Smooth muscle cell (in vitro differentiated cells): Measurements from ENCODE around the gene DIPK1C. TPM values are rescaled to one million over a fixed set of nuclear protein-coding genes. Genes with fewer than 3 reads are reported as not detected.

ENCODE experiments used
- polyA plus RNA-seq: library from polyadenylated mRNA; unstranded; fragments of >200 nt; fragmentation: Nextera tagmentation; extraction: Ambion mirVana; gene quantifications from 2 replicates; pipeline ENCODE4 v1.2.1, GENCODE V29; 2016
- total RNA-seq: library from RNA; depleted of rRNA; stranded (reverse); fragments of >200 nt; gene quantifications from 2 replicates; pipeline ENCODE4 v1.2.3, GENCODE V29; 2014

The DIPK1C gene
- total and polyA plus RNA-seq, 2 experiments from 2014 or later = not detected

Other genes starting within 250 kb of the DIPK1C start
- 52.8 and 61.5 TPM in 2 replicates for gene CYB5A, start 165.3 kb downstream of the DIPK1C start, total RNA-seq
- gene CYB5A, start 165.3 kb downstream of the DIPK1C start, polyA plus RNA-seq = 77.6 and 83.2 TPM in 2 replicates
- not detected in 2 replicates for gene C18orf63, start 141.5 kb downstream of the DIPK1C start, total RNA-seq
- gene C18orf63, start 141.5 kb downstream of the DIPK1C start, polyA plus RNA-seq = not detected in 2 replicates
- gene CNDP2, start 39.1 kb upstream of the DIPK1C start, total RNA-seq = 48.0 and 73.4 TPM in 2 replicates
- 64.1 and 81.1 TPM in 2 replicates for gene CNDP2, start 39.1 kb upstream of the DIPK1C start, polyA plus RNA-seq
- gene CNDP1, start 77.2 kb upstream of the DIPK1C start, total RNA-seq = 0.18 TPM in 1 of 2 replicates, not detected in the other
- not detected in 2 replicates for gene CNDP1, start 77.2 kb upstream of the DIPK1C start, polyA plus RNA-seq
- gene ZNF407, start 140.6 kb upstream of the DIPK1C start, total RNA-seq = 11.5 and 13.0 TPM in 2 replicates
- 4.1 and 4.5 TPM in 2 replicates for gene ZNF407, start 140.6 kb upstream of the DIPK1C start, polyA plus RNA-seq